Vagina (tissue), 2 donors: Measurements from ENCODE around the gene FAM98B.

ENCODE experiments used
- CTCF ChIP-seq, 3 experiments: fragments of 450-650 bp in 2 of 3; fragments of 200-600 bp in 1 of 3; sonication (generic) in 1 of 3; IDR thresholded peaks; one replicate each; pipeline ENCODE4 v1.5.1; 2017 to 2019; ENCODE audit warnings: antibody characterized with exemption in 3 of 3, mild to moderate bottlenecking in 2 of 3, moderate library complexity in 2 of 3
- POLR2A ChIP-seq, 2 donors: fragments of 450-650 bp; IDR thresholded peaks; one replicate each; pipeline ENCODE4 v1.6.1; 2017; ENCODE audit warnings: antibody characterized with exemption in 2 of 2, mild to moderate bottlenecking in 2 of 2, moderate library complexity in 2 of 2
- POLR2AphosphoS5 ChIP-seq, 2 donors: sonication (generic); formaldehyde crosslinking; IDR thresholded peaks; one replicate each; pipeline ENCODE4 v1.9.0; 2017; ENCODE audit warnings: antibody characterized with exemption in 2 of 2, mild to moderate bottlenecking in 2 of 2, low read depth in 1 of 2; ENCODE audit not compliant: insufficient read depth in 1 of 2

- TF ChIP-seq CTCF (IDR thresholded peaks at IDR 0.05) (no peak), POLR2AphosphoS5 (IDR thresholded peaks at IDR 0.05; ENCODE audit: insufficient read depth in 1 of 2, low read depth in 1 of 2) (no peak), POLR2A (IDR thresholded peaks at IDR 0.05) (no peak)
These were observed 81.7 kb downstream of the FAM98B start for GRCh38 chr15:38535491-38536200.
